ENCODE results near the gene SLC34A1.

Gene SLC34A1

GRCh38 chr5:177385720-177386119 lies 1.5 kb downstream of the SLC34A1 start:
- DNase-seq (ENCODE audit: low read depth in 2 of 3, low spot score in 1 of 3): no peak

GRCh38 chr5:177386542-177386941 lies 2.3 kb downstream of the SLC34A1 start:
- no peak for DNase-seq (ENCODE audit: low read depth in 2 of 3, low spot score in 1 of 3)

- DNase-seq (ENCODE audit: low read depth in 2 of 3, low spot score in 1 of 3): no peak
Measured at GRCh38 chr5:177387405-177387804, 3.2 kb downstream of the SLC34A1 start.

GRCh38 chr5:177388521-177389052 lies 4.4 kb downstream of the SLC34A1 start:
- DNase-seq (ENCODE audit: low read depth in 2 of 3, low spot score in 1 of 3): no peak

GRCh38 chr5:177389241-177390169 lies 5.3 kb downstream of the SLC34A1 start:
- DNase-seq (ENCODE audit: low read depth in 2 of 3, low spot score in 1 of 3): peak in 2 of 3 donors; percentile 37 to 43

- DNase-seq (ENCODE audit: low read depth in 2 of 3, low spot score in 1 of 3): peak; percentile 82 to 91 (median 82)
Measured at GRCh38 chr5:177390363-177391300, 6.4 kb downstream of the SLC34A1 start.

- DNase-seq (ENCODE audit: low read depth in 2 of 3, low spot score in 1 of 3): no peak
Measured at GRCh38 chr5:177392765-177393164, 8.5 kb downstream of the SLC34A1 start.

GRCh38 chr5:177393206-177393765 lies 9.1 kb downstream of the SLC34A1 start:
- no peak for DNase-seq (ENCODE audit: low read depth in 2 of 3, low spot score in 1 of 3)

GRCh38 chr5:177393990-177394389 lies 9.8 kb downstream of the SLC34A1 start:
- DNase-seq (ENCODE audit: low read depth in 2 of 3, low spot score in 1 of 3): no peak

- DNase-seq (ENCODE audit: low read depth in 2 of 3, low spot score in 1 of 3): no peak
Measured at GRCh38 chr5:177396078-177396477, 11.8 kb downstream of the SLC34A1 start.

GRCh38 chr5:177396807-177397206 lies 12.6 kb downstream of the SLC34A1 start:
- DNase-seq (ENCODE audit: low read depth in 2 of 3, low spot score in 1 of 3): no peak

GRCh38 chr5:177397875-177398390 lies 13.7 kb downstream of the SLC34A1 start:
- no peak for DNase-seq (ENCODE audit: low read depth in 2 of 3, low spot score in 1 of 3)

GRCh38 chr5:177399997-177400868 lies 16.0 kb downstream of the SLC34A1 start, which contains the start of gene PFN3:
TSS of gene PFN3 (minus strand) at chr5:177400661. CDS start at chr5:177400576, 85 bp downstream.
- no peak for DNase-seq (ENCODE audit: low read depth in 2 of 3, low spot score in 1 of 3)

- peak; percentile 50 to 71 (median 65) for DNase-seq (ENCODE audit: low read depth in 2 of 3, low spot score in 1 of 3)
Measured at GRCh38 chr5:177402271-177403043, 18.2 kb downstream of the SLC34A1 start.

- DNase-seq (ENCODE audit: low read depth in 2 of 3, low spot score in 1 of 3): peak in 2 of 3 donors; percentile 21 to 30
Measured at GRCh38 chr5:177403102-177403791, 19.0 kb downstream of the SLC34A1 start.

GRCh38 chr5:177403792-177404640 lies 19.8 kb downstream of the SLC34A1 start:
- DNase-seq (ENCODE audit: low read depth in 2 of 3, low spot score in 1 of 3): peak; percentile 68 to 80 (median 73)

- DNase-seq (ENCODE audit: low read depth in 2 of 3, low spot score in 1 of 3): no peak
Measured at GRCh38 chr5:177404641-177405179, 20.5 kb downstream of the SLC34A1 start.

All from stimulated activated CD4-positive, alpha-beta T cell treated with anti-CD3 and anti-CD28 coated beads, Interleukin-12 subunit alpha, Interleukin-12 subunit beta, amount 100 ng/mL, for 48 hours (primary cell).